ENCODE measurements around the gene NRXN3.

- no peak for TF ChIP-seq CTCF (optimal IDR thresholded peaks at IDR 0.05 in 1 of 3, IDR thresholded peaks at IDR 0.05 in 1 of 3, conservative IDR thresholded peaks at IDR 0.05 in 1 of 3; ENCODE audit: extremely low read depth in 1 of 3, insufficient read depth in 2 of 3, low read length in 3 of 3)
- no peak for TF ChIP-seq EZH2 (IDR thresholded peaks at IDR 0.05; ENCODE audit: low read length)
These were observed 1115.1 kb downstream of the NRXN3 start for GRCh38 chr14:79285263-79285662.
